ENCODE measurements around the gene MED13L.
A peak's percentile ranks its signal among the peaks of the same experiment; 100 is the strongest.

Gene MED13L

DNA sequence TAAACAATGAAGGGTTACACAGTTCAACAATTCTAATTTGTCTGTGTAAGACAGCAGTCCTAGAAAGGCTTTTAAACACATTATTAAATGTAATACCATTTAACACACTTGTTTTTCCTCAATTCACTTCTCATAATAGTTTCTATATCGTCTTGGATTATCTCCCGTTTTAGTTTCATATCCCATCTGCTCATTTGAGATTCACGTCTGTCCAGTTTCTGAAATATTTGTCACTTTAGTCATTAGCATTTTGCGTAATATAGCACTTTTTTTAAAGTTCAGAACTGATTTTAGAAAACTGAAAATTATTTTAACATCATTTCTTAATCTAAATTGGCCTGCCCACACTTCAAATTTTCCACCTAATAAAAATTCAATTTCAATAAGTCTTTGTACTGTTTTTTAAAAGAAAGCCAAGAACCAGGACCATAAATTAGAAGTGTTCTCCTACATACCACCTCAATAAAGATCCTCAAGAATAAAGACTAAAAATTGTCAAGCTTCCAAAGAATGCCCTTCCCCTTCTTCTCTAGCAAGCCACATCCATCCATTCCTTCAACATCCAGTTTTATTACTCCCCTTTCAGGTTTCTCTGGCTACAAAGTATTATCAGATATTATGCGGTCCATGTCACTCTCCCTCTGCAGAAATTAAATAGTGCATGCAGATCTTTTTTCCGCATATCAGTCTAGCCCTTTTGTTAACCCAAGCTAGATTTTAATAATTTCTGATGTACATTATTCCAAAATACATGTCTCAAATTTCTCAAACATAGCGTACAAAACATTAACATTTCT, 11.9 kb downstream of the MED13L start:
- TF ChIP-seq JUND (IDR thresholded peaks at IDR 0.05; ENCODE audit: low read depth) = peak; percentile 56; the same call in 1 of the 2 replicates
- DNase-seq (ENCODE audit: low read depth in 1 of 2, low spot score in 1 of 2) = peak in 1 of 2 experiments; percentile 85
- in situ Hi-C loops (cut with HindIII; ENCODE audit: low pct_unique_long_range_greater_than_20kb, low sequenced_read_pairs) = no loop called here

DNA sequence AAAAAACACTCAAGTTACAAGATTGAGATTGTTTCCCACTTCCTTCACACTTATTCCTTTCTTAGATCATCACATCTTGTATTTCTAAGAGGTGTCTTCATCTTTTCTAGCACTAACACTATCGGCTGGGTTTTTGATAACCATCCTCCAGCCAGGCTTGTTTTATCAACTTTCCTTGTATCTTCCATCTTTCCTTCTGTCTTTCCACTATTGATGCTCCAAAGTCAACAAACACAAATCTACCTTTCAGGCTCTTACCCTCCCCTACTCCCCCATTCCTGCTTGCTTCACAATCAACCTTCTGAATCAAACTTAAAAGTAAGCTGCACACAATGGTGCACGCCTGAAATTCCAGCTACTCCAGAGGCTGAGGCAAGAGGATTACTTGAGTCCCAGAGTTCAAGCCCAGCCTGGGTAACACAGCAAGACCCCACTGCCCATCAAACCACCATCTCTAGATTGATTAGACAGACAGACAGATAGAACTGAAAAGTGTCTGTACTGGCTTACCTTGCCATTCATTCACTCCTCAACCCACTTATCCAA, 12.9 kb downstream of the MED13L start:
- in situ Hi-C loops (cut with HindIII; ENCODE audit: low pct_unique_long_range_greater_than_20kb, low sequenced_read_pairs) = no loop called here
- DNase-seq (ENCODE audit: low read depth in 1 of 2, low spot score in 1 of 2) = peak in 1 of 2 experiments; percentile 71
- peak; percentile 52; the same call in 1 of the 2 replicates for TF ChIP-seq JUND (IDR thresholded peaks at IDR 0.05; ENCODE audit: low read depth)

DNA sequence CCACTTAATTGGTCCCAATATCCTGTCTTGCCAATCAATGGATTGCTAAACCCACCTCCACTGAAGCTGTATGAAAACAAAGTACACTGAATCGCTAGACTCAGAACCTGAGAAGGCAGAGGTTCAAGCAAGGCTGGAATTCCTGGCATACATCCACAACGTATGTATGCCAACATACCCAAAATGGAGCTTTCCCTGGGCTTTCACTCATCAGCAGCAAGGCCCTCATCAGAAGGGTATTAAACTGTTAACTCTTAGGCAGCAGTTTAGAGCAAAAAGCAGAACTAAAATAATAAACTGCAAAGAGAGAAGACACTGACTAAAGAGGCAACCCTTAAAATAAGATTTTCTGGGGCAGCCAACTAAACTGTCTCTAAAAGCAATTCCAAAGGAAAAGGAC, 13.6 kb downstream of the MED13L start:
- TF ChIP-seq JUND (IDR thresholded peaks at IDR 0.05; ENCODE audit: low read depth) = no peak
- DNase-seq (ENCODE audit: low read depth in 1 of 2, low spot score in 1 of 2) = peak in 1 of 2 experiments; percentile 88
- in situ Hi-C loops (cut with HindIII; ENCODE audit: low pct_unique_long_range_greater_than_20kb, low sequenced_read_pairs) = no loop called here

DNA sequence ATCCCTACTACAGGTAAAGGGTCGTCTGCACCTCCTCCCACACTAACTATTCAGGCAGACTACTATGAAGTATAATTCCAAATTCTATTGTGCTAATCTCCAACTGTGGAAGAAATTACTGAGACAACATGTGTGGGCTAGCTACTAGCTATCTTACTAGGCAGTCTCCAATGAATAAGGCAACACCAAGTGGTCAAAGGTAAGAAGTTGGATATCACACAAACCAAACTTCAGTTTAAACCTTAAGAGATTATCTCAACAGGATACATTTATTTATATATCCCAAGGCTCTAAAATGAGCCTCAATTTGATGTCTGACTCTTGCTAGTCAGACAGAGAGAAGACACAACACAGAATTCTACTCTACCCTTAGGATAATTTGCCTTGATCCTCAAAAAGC, 14.1 kb downstream of the MED13L start:
- in situ Hi-C loops (cut with HindIII; ENCODE audit: low pct_unique_long_range_greater_than_20kb, low sequenced_read_pairs) = no loop called here
- TF ChIP-seq JUND (IDR thresholded peaks at IDR 0.05; ENCODE audit: low read depth) = peak; percentile 54; the same call in 1 of the 2 replicates

DNA sequence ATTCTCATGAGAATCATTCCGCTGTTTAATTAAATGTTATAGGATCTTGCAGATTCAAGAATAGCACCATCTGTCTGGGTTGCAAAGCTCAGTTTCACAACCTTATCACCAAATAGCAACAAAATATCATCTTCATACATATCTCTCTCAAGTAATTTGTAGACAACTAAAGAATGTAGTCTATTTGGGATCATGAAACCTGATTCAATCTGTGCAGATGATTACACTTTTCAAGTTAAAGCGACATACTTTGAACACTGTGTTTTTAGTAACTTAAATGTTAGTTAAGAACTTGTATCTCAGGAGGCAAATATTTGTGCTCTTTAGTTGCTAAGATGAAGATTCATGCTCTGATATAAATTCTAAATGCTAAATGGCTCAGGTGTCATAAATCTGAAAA, 14.8 kb downstream of the MED13L start:
- TF ChIP-seq JUND (IDR thresholded peaks at IDR 0.05; ENCODE audit: low read depth) = peak; percentile 80
- in situ Hi-C loops (cut with HindIII; ENCODE audit: low pct_unique_long_range_greater_than_20kb, low sequenced_read_pairs) = no loop called here
- DNase-seq (ENCODE audit: low read depth in 1 of 2, low spot score in 1 of 2) = no peak

More for the DNA sequence above, 14.1 kb downstream of the MED13L start:
- peak in 1 of 2 experiments; percentile 55 for DNase-seq (ENCODE audit: low read depth in 1 of 2, low spot score in 1 of 2)

DNA sequence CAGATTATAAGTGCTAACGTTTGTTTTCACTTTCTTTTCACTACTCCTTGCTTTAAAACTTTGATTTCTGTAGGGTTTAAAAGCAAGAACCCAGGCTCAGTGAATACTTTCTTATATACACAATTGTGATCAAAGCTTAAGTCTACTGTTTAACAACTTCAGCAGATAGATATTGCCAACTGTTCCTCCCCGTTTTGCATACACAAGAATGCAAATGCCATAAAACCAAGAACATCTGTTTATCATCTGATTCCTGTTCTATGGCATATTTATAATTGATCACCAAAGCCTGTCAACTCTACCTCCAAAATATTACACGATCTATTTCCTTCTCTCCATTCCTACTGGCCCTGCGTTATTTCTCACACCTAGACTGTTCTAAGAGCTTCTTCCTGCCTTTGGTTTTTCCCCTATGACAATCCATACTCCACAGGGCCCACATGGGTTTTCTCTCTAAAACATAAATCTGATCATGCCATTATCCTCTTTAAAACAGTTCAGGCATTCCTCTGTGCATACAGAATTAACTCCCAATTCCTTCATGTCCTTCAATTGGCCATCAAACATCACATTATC, 15.9 kb downstream of the MED13L start:
- DNase-seq (ENCODE audit: low read depth in 1 of 2, low spot score in 1 of 2) = peak in 1 of 2 experiments; percentile 53
- no peak; the same call in 1 of the 2 replicates for TF ChIP-seq JUND (IDR thresholded peaks at IDR 0.05; ENCODE audit: low read depth)
- in situ Hi-C loops (cut with HindIII; ENCODE audit: low pct_unique_long_range_greater_than_20kb, low sequenced_read_pairs) = no loop called here

DNA sequence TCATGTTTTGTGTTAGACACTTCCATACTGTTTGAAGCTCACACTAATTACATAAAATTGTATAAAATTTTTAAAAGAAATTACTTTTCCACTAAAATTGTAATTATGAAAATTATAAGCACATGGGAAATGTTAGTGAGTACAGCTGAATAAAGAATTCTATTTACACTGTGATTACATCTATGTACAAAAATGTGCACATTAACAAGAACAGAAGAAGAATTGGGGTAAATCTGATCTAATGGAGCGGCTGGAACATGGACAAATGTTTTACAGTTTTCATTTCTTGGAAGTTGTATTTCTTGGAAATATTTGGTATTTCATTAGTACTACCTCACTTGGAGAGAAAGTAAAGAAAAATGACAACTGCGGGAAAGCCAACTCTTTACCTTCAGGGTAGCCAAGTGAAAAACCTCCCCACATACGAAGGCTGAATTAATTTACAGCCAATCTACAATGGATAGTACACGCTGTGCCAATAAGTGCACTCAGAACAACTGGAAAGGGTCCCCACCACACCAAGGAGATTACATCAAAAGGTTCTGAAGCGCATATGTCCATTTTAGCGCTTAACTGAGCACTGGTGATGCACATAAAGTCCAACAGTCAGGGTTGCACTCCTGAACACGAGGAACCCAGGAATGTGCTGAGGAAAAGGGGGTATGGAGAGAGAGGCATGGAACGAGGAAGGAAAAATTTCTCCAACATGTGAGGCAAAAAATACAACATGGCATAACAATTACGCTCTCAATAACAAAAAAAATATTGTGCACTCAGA, 17.5 kb downstream of the MED13L start:
- DNase-seq (ENCODE audit: low read depth in 1 of 2, low spot score in 1 of 2) = peak in 1 of 2 experiments; percentile 68
- peak; percentile 65; the same call in 1 of the 2 replicates for TF ChIP-seq JUND (IDR thresholded peaks at IDR 0.05; ENCODE audit: low read depth)
- in situ Hi-C loops (cut with HindIII; ENCODE audit: low pct_unique_long_range_greater_than_20kb, low sequenced_read_pairs) = no loop called here

DNA sequence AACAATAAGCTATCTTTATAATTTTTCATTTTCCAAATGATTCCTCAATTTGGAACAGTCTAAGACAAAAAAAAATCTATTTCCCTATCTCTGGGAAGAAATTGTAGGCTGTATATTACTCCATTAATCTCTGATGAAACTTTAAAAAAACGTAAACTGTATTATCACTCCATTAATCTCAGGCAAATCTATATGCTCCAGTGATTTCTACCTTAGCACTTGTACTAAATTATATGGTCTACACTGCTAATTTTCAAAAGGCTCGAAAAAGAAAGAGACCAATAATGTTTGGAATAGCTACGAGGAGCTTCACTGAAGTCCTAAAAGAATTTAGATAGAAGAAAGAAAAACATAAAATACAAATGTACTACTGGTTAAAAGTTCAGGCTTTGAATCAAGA, 19.7 kb downstream of the MED13L start:
- DNase-seq (ENCODE audit: low read depth in 1 of 2, low spot score in 1 of 2) = no peak
- in situ Hi-C loops (cut with HindIII; ENCODE audit: low pct_unique_long_range_greater_than_20kb, low sequenced_read_pairs) = no loop called here
- no peak for TF ChIP-seq JUND (IDR thresholded peaks at IDR 0.05; ENCODE audit: low read depth)

DNA sequence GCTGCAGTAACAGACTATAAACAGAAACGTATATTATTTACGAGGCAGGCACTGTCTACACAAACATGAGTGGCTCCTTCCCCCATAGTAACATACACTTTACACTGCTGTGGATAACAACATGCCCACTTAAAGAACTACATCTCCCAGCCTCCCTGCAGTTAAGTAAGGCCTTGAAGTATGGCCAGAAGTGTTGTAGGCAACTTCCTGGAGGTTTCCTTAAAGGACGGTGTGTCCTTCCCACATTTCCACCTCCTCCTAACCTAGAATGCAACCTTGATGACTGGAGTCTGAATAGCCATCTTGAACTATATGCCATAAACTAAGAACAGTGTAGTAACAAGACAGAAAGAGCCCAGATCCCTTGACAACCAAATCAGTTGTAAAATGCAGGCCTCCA, 20.3 kb downstream of the MED13L start:
- TF ChIP-seq JUND (IDR thresholded peaks at IDR 0.05; ENCODE audit: low read depth) = no peak
- in situ Hi-C loops (cut with HindIII; ENCODE audit: low pct_unique_long_range_greater_than_20kb, low sequenced_read_pairs) = no loop called here
- peak in 1 of 2 experiments; percentile 89 for DNase-seq (ENCODE audit: low read depth in 1 of 2, low spot score in 1 of 2)

DNA sequence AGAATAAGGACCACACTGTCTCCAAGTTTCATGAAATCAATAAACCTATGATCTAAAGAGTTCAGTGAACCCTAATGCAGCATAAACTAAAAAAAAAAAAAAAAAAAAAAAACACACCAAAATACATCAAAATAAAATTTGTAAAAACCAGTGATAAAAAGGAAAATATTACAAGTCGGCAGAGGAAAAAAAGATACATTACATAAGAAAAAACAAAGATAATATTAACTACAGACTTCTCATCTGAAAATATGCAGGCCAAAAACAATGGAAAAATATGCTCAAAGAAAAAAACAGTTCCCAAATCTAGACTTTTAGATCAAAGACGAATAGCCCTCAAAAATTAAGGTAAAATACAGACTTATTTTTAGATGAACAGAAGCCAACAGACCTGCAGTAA, 27.6 kb downstream of the MED13L start:
- TF ChIP-seq JUND (IDR thresholded peaks at IDR 0.05; ENCODE audit: low read depth) = no peak
- in situ Hi-C loops (cut with HindIII; ENCODE audit: low pct_unique_long_range_greater_than_20kb, low sequenced_read_pairs) = no loop called here
- DNase-seq (ENCODE audit: low read depth in 1 of 2, low spot score in 1 of 2) = no peak

DNA sequence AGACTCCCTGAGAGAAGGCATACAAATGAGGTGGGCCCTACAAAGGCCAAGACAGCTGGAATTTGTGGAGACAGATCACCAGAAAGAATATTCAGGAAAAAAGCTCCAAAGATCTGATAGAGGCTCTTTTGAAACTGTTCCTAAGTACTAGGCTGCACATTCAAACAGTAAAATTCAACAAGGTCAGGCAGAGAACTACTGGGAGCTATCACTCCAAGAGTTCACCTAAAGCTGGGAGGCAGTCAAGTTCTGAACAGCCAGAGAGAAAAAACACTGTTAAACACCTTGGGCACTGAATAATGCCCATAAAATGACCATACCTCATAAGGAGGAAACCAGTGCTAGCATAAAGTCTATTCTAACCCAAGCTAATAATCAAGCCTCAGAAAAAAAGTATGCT, 28.6 kb downstream of the MED13L start:
- in situ Hi-C loops (cut with HindIII; ENCODE audit: low pct_unique_long_range_greater_than_20kb, low sequenced_read_pairs) = no loop called here
- no peak for DNase-seq (ENCODE audit: low read depth in 1 of 2, low spot score in 1 of 2)
- no peak for TF ChIP-seq JUND (IDR thresholded peaks at IDR 0.05; ENCODE audit: low read depth)

DNA sequence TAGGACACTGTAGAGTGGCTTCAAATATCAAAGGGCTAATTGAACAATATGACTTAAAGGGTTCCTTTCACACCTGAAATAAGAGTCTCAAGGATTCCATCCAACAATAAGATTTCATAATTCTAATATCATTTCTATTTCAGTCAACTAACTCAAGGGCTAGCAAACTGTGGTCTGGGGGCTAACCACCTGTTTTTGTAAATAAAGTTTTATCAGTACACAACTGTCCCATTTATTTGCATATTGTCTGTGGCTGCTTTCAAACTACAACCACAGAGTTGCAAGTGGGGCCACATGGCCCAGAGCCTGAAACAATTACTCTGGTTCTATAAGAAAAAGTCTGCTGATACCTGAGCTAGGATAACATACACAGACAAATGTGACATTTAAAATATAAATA, 29.1 kb downstream of the MED13L start:
- TF ChIP-seq JUND (IDR thresholded peaks at IDR 0.05; ENCODE audit: low read depth) = no peak
- in situ Hi-C loops (cut with HindIII; ENCODE audit: low pct_unique_long_range_greater_than_20kb, low sequenced_read_pairs) = no loop called here

More for the DNA sequence above, 29.1 kb downstream of the MED13L start:
- no peak for DNase-seq (ENCODE audit: low read depth in 1 of 2, low spot score in 1 of 2)

All from T47D (cell line).